Neural progenitor cell (in vitro differentiated cells): ENCODE measurements around the gene SCN1A.

Experiments
- CTCF ChIP-seq: fragments of 200-600 bp; sonication (generic); IDR thresholded peaks from 2 replicates; pipeline ENCODE4 v1.5.1; 2017; ENCODE audit warnings: antibody characterized with exemption, mild to moderate bottlenecking
- EZH2 ChIP-seq: fragments of 200-600 bp; sonication (generic); IDR thresholded peaks from 2 replicates; pipeline ENCODE4 v1.6.1; 2017; ENCODE audit warnings: antibody characterized with exemption, mild to moderate bottlenecking, moderate library complexity
- EZH2phosphoT487 ChIP-seq: fragments of 200-600 bp; sonication (generic); IDR thresholded peaks from 2 replicates; pipeline ENCODE4 v1.6.1; 2017; ENCODE audit warnings: antibody characterized with exemption

DNA sequence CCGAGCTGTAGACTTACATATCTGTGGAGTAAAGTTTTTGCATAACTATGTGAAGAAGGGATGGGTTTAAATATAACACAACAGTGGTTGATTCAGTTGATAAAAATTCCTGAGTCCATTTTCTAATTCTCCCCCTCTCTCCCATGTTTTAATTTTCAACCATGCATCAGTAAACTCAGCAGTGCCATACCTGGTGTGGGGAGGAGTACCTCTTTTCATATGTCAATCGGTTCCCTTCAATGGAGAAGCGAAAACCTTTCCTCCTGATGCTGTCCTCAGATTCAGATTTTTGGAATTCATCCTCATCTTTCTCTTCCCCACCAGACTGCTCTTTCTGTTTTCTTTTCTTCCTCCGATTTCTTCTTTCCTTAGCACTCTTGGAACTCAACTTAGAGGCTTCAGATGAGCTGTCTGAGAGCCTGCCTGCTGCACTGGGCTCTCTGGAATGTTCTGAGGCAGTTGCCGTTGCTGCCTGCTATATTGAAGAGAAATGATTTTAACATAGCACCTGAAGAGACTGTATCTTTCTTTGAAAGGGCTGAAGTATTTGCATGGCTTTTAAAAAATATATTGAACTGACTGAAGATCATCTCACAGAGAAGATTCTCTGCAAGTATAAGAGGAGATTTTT is 82.9 kb downstream of the SCN1A start:
- TF ChIP-seq CTCF, result no peak
- no peak for TF ChIP-seq EZH2
- no peak for TF ChIP-seq EZH2phosphoT487
